ENCODE measurements around the gene LCN6.

DNA sequence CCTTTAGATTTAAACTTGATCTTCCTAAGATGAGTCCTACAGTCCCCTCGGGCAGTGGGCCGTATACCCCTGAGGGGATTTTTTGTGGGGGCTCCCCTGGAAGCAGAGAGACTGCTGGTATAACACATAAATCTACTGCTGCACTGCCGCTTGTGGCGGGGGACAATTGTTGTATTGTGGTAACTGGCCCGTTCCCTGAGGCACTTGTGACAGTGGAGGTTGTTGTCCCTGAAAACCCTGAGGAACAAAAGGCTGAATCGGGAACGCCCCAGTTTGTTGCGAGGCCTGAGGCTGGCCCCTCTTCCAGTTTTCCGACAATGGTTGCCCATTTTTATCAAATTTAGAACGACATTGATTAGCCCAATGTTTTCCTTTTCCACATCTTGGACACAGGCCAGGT, 38.1 kb upstream of the LCN6 start:
- TF ChIP-seq, protein P1, sequence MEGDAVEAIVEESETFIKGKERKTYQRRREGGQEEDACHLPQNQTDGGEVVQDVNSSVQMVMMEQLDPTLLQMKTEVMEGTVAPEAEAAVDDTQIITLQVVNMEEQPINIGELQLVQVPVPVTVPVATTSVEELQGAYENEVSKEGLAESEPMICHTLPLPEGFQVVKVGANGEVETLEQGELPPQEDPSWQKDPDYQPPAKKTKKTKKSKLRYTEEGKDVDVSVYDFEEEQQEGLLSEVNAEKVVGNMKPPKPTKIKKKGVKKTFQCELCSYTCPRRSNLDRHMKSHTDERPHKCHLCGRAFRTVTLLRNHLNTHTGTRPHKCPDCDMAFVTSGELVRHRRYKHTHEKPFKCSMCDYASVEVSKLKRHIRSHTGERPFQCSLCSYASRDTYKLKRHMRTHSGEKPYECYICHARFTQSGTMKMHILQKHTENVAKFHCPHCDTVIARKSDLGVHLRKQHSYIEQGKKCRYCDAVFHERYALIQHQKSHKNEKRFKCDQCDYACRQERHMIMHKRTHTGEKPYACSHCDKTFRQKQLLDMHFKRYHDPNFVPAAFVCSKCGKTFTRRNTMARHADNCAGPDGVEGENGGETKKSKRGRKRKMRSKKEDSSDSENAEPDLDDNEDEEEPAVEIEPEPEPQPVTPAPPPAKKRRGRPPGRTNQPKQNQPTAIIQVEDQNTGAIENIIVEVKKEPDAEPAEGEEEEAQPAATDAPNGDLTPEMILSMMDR (IDR thresholded peaks at IDR 0.05): no peak
- TF ChIP-seq POLR2AphosphoS5 (IDR thresholded peaks at IDR 0.05) (no peak), POLR2A (IDR thresholded peaks at IDR 0.05) (no peak)

Data from prostate gland (tissue), 2 donors.